HCT116 (cell line): ENCODE measurements around the gene TBCD. TPM values are rescaled to one million over a fixed set of nuclear protein-coding genes. Genes with fewer than 3 reads are reported as not detected.

ENCODE experiments used
- ATAC-seq: fragments of 200-7000 bp; cut with Tn5 transposase; 2 replicates; pipeline ENCODE4 v1.9.1; 2020; ENCODE audit warnings: mild to moderate bottlenecking, moderate library complexity
- BruUV-seq: library from RNA; stranded (reverse); fragments of 400-500 nt; replicated peaks from 2 replicates; lab custom pipeline; 2021; lab: Mats Ljungman, UMichigan
- CTCF ChIA-PET: fragments of 300-600 bp; sonication (Branson Sonifier 250); formaldehyde crosslinking; loops from one replicate; lab custom pipeline; 2021; ENCODE audit warnings: antibody characterized with exemption; lab: Charles Lee
- POLR2A ChIA-PET: fragments of 300-600, 350-600 bp; sonication (Branson Sonifier 250); formaldehyde crosslinking; loops from one replicate; lab custom pipeline; 2021; ENCODE audit warnings: antibody characterized with exemption; lab: Charles Lee
- RAD21 ChIA-PET, 2 experiments: fragments of 300-600 bp; sonication (Branson Sonifier 250); formaldehyde crosslinking; loops; one replicate each; lab custom pipeline; 2023; ENCODE audit warnings: low total read pairs in 2 of 2; ENCODE audit not compliant: uncharacterized antibody in 2 of 2, unreplicated experiment in 2 of 2, low non-redundant PET in 1 of 2; lab: Charles Lee
- DNase-seq: peaks from one replicate; pipeline ENCODE4 v3.0.0-alpha.2; 2010; ENCODE audit warnings: low read depth, low spot score
- H2AFZ ChIP-seq: fragments of 200-600 bp; shearing (Covaris generic), sonication (generic); 2 replicates; pipeline ENCODE4 v1.6.1; 2017; ENCODE audit warnings: low read depth, mixed run types, mixed read lengths, antibody characterized with exemption, low read length; ENCODE audit not compliant: poor library complexity, severe bottlenecking
- H3K27ac ChIP-seq: 2 replicates; pipeline ENCODE4 v1.5.1; 2012; ENCODE audit warnings: low read depth, low read length
- H3K27me3 ChIP-seq: fragments of 200-600 bp; sonication (generic); 2 replicates; pipeline ENCODE4 v1.6.1; 2016; ENCODE audit warnings: mixed run types, low read length, mixed read lengths; ENCODE audit not compliant: insufficient read depth
- H3K36me3 ChIP-seq, 2 experiments: fragments of 200-500 bp in 1 of 2; fragments of 200-600 bp in 1 of 2; sonication (Bioruptor generic) in 1 of 2; sonication (generic) in 1 of 2; 2 replicates each; pipeline versions ENCODE4 v1.5.1 to v1.6.1; 2014 to 2016; ENCODE audit warnings: low read length in 2 of 2, inconsistent platforms in 1 of 2, mixed read lengths in 1 of 2, mixed run types in 1 of 2; ENCODE audit not compliant: insufficient read depth in 2 of 2, control insufficient read depth in 1 of 2
- H3K4me1 ChIP-seq, 2 experiments: fragments of 200-600 bp in 1 of 2; sonication (generic) in 1 of 2; 2 replicates each; pipeline versions ENCODE4 v1.5.1 to v1.6.1; 2012 to 2017; ENCODE audit warnings: low read length in 2 of 2, inconsistent platforms in 1 of 2, mild to moderate bottlenecking in 1 of 2, mixed read lengths in 1 of 2, mixed run types in 1 of 2, moderate library complexity in 1 of 2; ENCODE audit not compliant: insufficient read depth in 2 of 2, control insufficient read depth in 1 of 2
- H3K4me2 ChIP-seq: fragments of 200-600 bp; sonication (generic); 2 replicates; pipeline ENCODE4 v1.6.1; 2017; ENCODE audit warnings: mixed run types, low read length, mixed read lengths
- H3K4me3 ChIP-seq, 2 experiments: fragments of 200-600 bp in 1 of 2; sonication (generic) in 1 of 2; replicated peaks in 1 of 2; 2 replicates each; pipeline ENCODE4 v1.5.1; 2011 to 2016; ENCODE audit warnings: low read length in 2 of 2, control low read depth in 1 of 2, low read depth in 1 of 2, mild to moderate bottlenecking in 1 of 2, mixed read lengths in 1 of 2, mixed run types in 1 of 2
- H3K79me2 ChIP-seq: fragments of 200-600 bp; sonication (generic); 2 replicates; pipeline ENCODE4 v1.6.1; 2017; ENCODE audit warnings: mild to moderate bottlenecking, mixed run types, low read length, moderate library complexity, mixed read lengths; ENCODE audit not compliant: insufficient read depth
- H3K9ac ChIP-seq: fragments of 200-600 bp; sonication (generic); 2 replicates; pipeline ENCODE4 v1.6.1; 2016; ENCODE audit warnings: low read length, mixed read lengths
- H3K9me2 ChIP-seq: fragments of 200-600 bp; sonication (generic), shearing (Covaris generic); 2 replicates; pipeline ENCODE4 v1.6.1; 2017; ENCODE audit warnings: mixed run types, mild to moderate bottlenecking, moderate library complexity; ENCODE audit not compliant: insufficient read depth
- H3K9me3 ChIP-seq, 2 experiments: fragments of 200-500 bp in 1 of 2; fragments of 200-600 bp in 1 of 2; sonication (Bioruptor generic) in 1 of 2; sonication (generic) in 1 of 2; 2 replicates each; pipeline ENCODE4 v1.6.1; 2014 to 2017; ENCODE audit warnings: low read length in 2 of 2, mixed read lengths in 2 of 2, inconsistent platforms in 1 of 2, low read depth in 1 of 2, mild to moderate bottlenecking in 1 of 2, mixed run types in 1 of 2, moderate library complexity in 1 of 2; ENCODE audit not compliant: control insufficient read depth in 1 of 2, insufficient read depth in 1 of 2
- H4K20me1 ChIP-seq: fragments of 200-600 bp; sonication (generic), shearing (Covaris generic); 2 replicates; pipeline ENCODE4 v1.6.1; 2017; ENCODE audit warnings: mixed run types, mild to moderate bottlenecking, moderate library complexity; ENCODE audit not compliant: insufficient read depth
- CEBPB ChIP-seq: IDR thresholded peaks from 2 replicates; pipeline ENCODE4 v1.6.1; 2012; ENCODE audit warnings: low read depth
- CTCF ChIP-seq, 3 experiments: fragments of 200-600 bp in 1 of 3; sonication (generic) in 1 of 3; IDR thresholded peaks in 2 of 3; conservative IDR thresholded peaks in 1 of 3; 2 replicates each; pipeline ENCODE4 v1.5.1; 2012 to 2017; ENCODE audit warnings: low read depth in 2 of 3, low read length in 2 of 3, antibody characterized with exemption in 1 of 3, borderline replicate concordance in 1 of 3, control low read depth in 1 of 3, mild to moderate bottlenecking in 1 of 3, mixed read lengths in 1 of 3, mixed run types in 1 of 3, moderate library complexity in 1 of 3; ENCODE audit not compliant: insufficient read depth in 1 of 3
- JUND ChIP-seq: IDR thresholded peaks from 2 replicates; pipeline ENCODE4 v1.6.1; 2012
- TCF7L2 ChIP-seq: IDR thresholded peaks from 2 replicates; pipeline ENCODE4 v1.7.0; 2011; ENCODE audit warnings: borderline replicate concordance, inconsistent platforms; ENCODE audit not compliant: insufficient read depth, insufficient read length; ENCODE audit errors: extremely low read depth
- intact Hi-C: fragments of 100-400 bp; cut with micrococcal nuclease; formaldehyde crosslinking; loops from 2 replicates; pipeline ENCODE4 v1.10.0; 2022
- total RNA-seq: library from RNA; stranded (reverse); gene quantifications from one replicate; pipeline ENCODE4 v1.2.1, GENCODE V29; 2021; ENCODE audit not compliant: unreplicated experiment

TBCD gene
- total RNA-seq, 1 experiment from 2014 or later, result 152 TPM

- TF ChIP-seq CTCF (IDR thresholded peaks at IDR 0.05 in 2 of 3, conservative IDR thresholded peaks at IDR 0.05 in 1 of 3; ENCODE audit: borderline replicate concordance in 1 of 3, insufficient read depth in 1 of 3, low read depth in 2 of 3, low read length in 2 of 3), result no peak
Measured at GRCh38 chr17:82837586-82838320, 85.9 kb downstream of the TBCD start (continued).

GRCh38 chr17:82838386-82839063, 86.7 kb downstream of the TBCD start:
- RAD21 ChIA-PET, result no interaction called here
- intact Hi-C loops, result no loop called here

More at GRCh38 chr17:82838386-82839063, 86.7 kb downstream of the TBCD start:
- no peak for ATAC-seq
- Histone ChIP-seq H3K9me3 (no peaks in the 10 kb centered on the region), H3K4me3 (no peak overlapping the region), H3K4me1 (no peaks in the 10 kb centered on the region), H3K9ac (no peak overlapping the region), H3K79me2 (no peaks in the 10 kb centered on the region), H3K27ac (no peak overlapping the region), H2AFZ (no peak overlapping the region), H4K20me1 (no peaks in the 10 kb centered on the region), H3K27me3 (no peaks in the 10 kb centered on the region), H3K36me3 (no peaks in the 10 kb centered on the region; a peak in 1 of 4 replicates), H3K4me2 (no peak overlapping the region), H3K9me2 (no peaks in the 10 kb centered on the region)
- no TSS peak for BruUV-seq
- peak; percentile 75 for TF ChIP-seq CEBPB
- TF ChIP-seq JUND, result no peak
- TF ChIP-seq TCF7L2, result no peak
- ChIA-PET CTCF (no interaction called here), POLR2A (no interaction called here)
- DNase-seq, result no peak
